HG02884 (cell line): Measurements from ENCODE around the gene PKNOX1.
"Not testable (repeated sequence)": the region's sequence is repeated elsewhere in the genome, so short reads cannot be mapped to it uniquely, and the experiment has no call there.

Source experiments
- ATAC-seq: cut with Tn5 transposase; IDR thresholded peaks from one replicate; pipeline ENCODE4 v1.9.1; 2021; ENCODE audit warnings: mild to moderate bottlenecking, moderate library complexity; ENCODE audit not compliant: unreplicated experiment

The PKNOX1 gene

GRCh38 chr21:42951193-42951592 is 23.2 kb upstream of the PKNOX1 start:
- ATAC-seq, result not testable (repeated sequence)

GRCh38 chr21:42956824-42957630 is 17.3 kb upstream of the PKNOX1 start:
- peak; percentile 94 for ATAC-seq

DNA sequence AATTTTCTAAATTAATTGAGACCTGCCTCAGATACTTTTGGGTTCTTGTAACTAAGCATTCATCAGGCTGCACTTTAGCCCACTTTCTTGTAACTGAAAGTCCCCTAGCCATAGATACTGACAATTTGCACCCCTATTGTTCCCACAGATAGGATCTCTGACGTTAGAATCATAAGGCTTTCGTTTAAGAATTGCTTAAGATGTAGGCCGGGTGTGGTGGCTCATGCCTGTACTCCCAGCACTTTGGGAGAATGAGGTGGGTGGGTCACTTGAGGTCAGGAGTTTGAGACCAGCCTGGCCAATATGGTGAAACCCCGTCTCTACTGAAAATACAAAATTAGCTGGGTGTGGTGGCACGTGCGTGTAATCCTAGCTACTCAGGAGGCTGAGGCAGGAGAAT is 16.2 kb upstream of the PKNOX1 start:
- ATAC-seq, result not testable (repeated sequence)

DNA sequence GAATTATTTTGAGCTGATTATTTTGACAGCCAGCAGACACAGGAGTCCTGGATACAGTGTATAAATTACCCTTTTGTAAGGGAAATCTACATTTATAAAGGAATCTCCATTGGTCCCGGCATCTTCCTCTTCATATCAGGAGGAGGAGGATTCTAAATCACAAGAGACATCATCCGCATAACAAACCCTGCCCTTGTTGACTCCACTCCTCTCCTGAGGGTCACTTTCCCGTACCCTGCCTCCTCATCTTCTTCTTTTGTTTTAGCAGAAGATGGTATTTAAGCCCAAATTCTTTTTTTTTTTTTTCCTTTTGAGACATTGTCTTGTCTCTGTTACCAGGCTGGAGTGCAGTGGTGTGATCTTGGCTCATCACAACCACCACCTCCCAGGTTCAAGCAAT is 14.6 kb upstream of the PKNOX1 start:
- no peak for ATAC-seq

- no peak for ATAC-seq
Observed at GRCh38 chr21:42962380-42963007, 11.9 kb upstream of the PKNOX1 start.

- ATAC-seq, result no peak
Observed at GRCh38 chr21:42964086-42964485, 10.3 kb upstream of the PKNOX1 start.

DNA sequence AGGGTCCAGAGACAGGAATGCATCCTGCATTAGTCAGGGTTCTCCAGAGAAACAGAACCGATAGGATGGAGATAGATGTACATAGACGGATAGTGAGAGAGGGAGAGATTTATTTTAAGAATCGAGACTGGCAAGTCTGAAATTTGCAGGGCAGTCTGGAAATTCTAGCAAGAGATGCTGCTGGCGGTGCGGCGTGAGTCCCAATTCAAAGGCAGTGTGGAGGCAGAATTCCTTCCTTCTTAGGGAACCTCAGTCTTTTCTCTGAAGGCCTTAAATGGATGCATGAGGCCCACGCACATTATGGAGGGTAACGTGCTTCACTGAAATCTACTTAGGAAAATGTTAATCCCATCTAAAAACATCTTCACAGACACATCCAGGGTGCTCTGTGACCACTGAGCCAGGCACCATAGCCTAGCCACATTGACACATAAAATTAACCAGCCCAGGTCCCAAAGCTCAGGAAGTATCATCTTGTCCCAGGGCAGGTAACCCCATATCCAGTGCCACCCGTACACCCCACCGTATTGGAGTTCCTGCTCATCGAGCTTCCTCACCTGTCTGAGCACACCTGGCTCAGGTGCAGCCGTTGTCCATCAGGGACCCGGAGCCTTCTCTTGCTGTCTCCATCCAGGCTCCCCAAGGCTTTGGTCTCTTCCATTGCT is 9.7 kb upstream of the PKNOX1 start:
- ATAC-seq, result no peak

GRCh38 chr21:42965211-42965560 is 9.2 kb upstream of the PKNOX1 start:
- no peak for ATAC-seq

DNA sequence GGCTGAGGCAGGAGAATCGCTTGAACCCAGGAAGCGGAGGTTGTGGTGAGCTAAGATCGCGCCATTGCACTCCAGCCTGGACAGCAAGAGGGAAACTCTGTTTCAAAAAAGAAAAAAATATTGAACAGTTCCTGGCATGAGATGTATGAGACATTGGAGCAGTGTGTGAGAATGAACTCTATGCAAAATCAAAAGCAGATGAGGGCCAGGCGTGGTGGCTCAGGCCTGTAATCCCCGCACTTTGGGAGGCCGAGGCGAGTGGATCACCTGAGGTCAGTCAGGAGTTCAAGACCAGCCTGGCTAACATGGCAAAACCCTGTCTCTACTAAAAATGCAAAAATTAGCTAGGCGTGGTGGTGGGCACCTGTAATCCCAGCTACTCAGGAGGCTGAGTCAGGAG is 6.7 kb upstream of the PKNOX1 start:
- ATAC-seq, result not testable (repeated sequence)

- no peak for ATAC-seq
Observed at GRCh38 chr21:42969193-42969600, 5.2 kb upstream of the PKNOX1 start.

DNA sequence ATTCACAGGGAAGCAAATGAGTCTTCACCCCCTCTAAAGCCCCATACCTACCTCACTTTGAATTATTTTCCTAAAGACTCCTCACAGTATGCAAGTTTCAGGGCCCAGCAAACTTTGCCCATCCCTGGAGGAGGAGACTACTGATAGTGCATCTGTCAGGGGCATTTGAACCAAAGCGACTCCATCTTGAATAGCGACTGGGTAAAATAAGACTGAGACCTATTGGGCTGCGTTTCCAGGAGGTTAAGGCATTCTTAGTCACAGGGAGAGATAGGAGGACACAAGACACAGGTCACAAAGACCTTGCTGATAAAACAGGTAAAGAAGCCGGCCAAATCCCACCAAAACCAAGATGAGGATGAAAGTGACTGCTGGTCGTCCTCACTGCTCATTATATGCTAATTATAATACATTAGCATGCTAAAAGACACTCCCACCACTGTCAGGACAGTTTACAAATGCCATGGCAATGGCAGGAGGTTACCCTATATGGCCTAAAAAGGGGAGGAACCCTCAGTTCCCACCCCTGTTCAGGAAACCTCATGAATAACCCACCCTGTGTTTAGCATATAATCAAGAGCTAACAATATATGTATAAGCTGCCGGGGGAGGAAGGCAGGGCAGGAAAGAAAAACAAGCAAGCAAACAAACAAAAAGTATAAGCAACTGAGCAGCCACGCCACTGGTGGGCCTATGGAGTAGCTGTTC is 3.3 kb upstream of the PKNOX1 start:
- no peak for ATAC-seq

DNA sequence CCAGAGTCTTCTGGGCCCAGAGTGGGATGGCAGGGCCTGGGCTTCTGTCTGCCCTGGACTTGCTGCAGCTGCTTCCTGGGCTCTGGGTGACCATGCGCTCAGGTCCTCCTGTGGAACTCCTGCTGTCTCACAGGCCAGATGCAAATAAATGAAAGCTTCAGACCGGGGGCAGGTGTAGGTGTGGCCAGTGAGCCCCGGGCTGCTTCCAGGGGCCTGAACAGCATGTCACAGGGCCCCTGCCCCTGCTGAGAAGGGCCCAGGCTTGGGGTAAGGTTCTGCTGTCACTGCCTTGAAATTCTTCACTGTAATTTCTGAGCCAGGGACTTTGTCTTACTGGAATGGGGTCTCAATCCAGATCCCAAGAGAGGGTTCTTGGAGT is 2.5 kb upstream of the PKNOX1 start:
- ATAC-seq, result no peak

- ATAC-seq, result no peak
Observed at GRCh38 chr21:42973309-42973990, 912 bp upstream of the PKNOX1 start.

DNA sequence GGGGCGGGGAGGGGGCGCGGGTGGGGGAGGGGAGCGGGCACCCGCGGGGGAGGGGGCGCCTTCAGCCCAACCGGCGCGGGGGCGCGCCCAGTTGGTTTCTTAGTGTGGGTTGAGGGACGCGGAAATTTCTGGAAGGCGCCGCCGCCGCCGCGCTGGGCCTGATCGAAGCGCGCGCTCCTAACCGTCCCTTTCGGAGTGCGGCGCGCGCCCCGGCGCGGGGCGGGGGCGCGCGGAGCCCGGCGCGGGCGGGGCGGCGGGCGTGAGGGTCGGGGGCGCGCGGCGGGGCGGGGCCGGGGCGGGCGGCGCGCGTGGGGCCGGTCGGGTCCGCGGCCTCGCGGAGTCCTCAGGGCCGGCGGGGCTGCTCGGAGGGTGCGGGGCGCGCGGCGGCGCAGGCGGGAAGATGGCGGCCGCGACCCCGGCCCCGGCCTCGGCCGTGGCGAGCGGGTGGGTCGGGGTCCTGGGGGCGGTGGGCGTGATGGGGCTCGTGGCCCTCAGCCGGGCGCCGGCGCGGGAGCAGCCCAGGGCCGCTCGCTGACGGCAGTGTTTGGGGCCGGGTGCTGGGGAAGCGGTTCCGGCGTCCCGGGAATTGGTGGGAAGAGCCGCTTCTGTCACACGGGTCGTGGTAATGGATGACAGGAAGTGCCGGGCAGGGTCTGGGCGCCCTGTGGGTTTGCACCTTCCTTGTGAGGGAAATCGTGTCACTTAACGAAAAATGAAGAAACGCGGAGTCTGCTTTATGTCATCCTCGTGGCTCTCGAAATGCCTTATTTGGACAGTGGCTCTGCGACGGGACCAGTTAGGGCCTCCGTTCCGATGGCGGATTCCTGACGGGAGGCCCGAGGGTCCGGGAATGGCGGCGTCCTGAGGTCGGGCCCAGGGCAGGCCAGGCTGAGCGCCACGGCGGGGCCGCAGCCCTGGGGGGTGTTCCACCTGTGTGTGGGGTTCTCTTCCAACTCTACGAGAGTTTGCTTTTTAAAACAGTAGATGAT is 764 bp downstream of the PKNOX1 start:
- ATAC-seq, result peak; percentile 21

- ATAC-seq, result no peak
Observed at GRCh38 chr21:42975886-42976608, 1.7 kb downstream of the PKNOX1 start.

GRCh38 chr21:42980312-42981213 is 6.2 kb downstream of the PKNOX1 start:
- ATAC-seq, result no peak

- ATAC-seq, result no peak
Observed at GRCh38 chr21:42981214-42981523, 6.8 kb downstream of the PKNOX1 start.

- no peak for ATAC-seq
Observed at GRCh38 chr21:42981862-42982261, 7.5 kb downstream of the PKNOX1 start.
